Tibial nerve (tissue), 4 donors: ENCODE measurements around the gene CEP350.

Experiments used
- CTCF ChIP-seq, 5 experiments: fragments of 200-600 bp in 3 of 5; fragments of 450-650 bp in 2 of 5; sonication (generic) in 3 of 5; IDR thresholded peaks; one replicate each; pipeline ENCODE4 v1.5.1; 2016 to 2019; ENCODE audit warnings: antibody characterized with exemption in 5 of 5, mild to moderate bottlenecking in 3 of 5, moderate library complexity in 2 of 5
- EP300 ChIP-seq, 2 donors: sonication (generic); formaldehyde crosslinking; IDR thresholded peaks; one replicate each; pipeline ENCODE4 v1.6.1; 2017; ENCODE audit warnings: antibody characterized with exemption in 2 of 2, mild to moderate bottlenecking in 1 of 2
- POLR2A ChIP-seq, 2 donors: fragments of 450-650 bp; IDR thresholded peaks; one replicate each; pipeline ENCODE4 v1.6.1; 2017; ENCODE audit warnings: antibody characterized with exemption in 2 of 2, mild to moderate bottlenecking in 2 of 2, moderate library complexity in 2 of 2

- TF ChIP-seq CTCF (IDR thresholded peaks at IDR 0.05) (no peak), EP300 (IDR thresholded peaks at IDR 0.05) (no peak), POLR2A (IDR thresholded peaks at IDR 0.05) (no peak)
These were observed 200.6 kb downstream of the CEP350 start for GRCh38 chr1:180155182-180155682.
